HG02852 (cell line): ENCODE results near the gene CACNA1F.
"Not testable (repeated sequence)": the region's sequence is repeated elsewhere in the genome, so short reads cannot be mapped to it uniquely, and the experiment has no call there.

Source experiments
- ATAC-seq: cut with Tn5 transposase; IDR thresholded peaks from one replicate; pipeline ENCODE4 v1.9.1; 2021; ENCODE audit warnings: mild to moderate bottlenecking, moderate library complexity; ENCODE audit not compliant: unreplicated experiment

Gene CACNA1F

DNA sequence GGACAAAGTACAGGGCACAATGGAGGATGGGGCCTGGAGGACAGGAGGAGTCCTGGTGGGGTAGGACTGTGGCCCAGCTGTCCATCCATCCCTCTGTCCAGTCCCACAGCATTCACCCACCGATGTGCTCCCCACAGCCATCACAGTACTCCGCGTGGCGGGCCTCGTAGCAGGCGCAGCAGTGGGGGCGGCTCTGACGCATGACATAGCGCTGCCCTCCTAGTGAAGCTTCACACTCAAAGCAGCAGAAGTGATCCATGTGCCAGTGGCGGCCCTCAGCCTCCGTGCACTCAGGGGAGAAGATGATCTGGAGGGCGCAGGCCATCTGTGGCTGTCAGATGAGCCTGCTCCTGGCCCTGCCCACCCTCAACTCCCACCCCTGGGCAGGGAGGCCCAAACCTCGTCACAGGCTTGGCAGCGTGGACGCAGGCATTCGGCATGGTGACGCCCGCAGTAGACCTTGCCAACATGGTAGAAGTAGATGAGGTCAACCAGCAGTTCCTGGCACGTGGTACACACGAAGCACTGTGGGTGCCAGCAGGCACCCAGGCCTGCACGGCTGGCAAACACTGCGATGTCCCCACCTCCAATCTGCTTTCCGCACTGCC, 55.2 kb downstream of the CACNA1F start:
- no peak for ATAC-seq

DNA sequence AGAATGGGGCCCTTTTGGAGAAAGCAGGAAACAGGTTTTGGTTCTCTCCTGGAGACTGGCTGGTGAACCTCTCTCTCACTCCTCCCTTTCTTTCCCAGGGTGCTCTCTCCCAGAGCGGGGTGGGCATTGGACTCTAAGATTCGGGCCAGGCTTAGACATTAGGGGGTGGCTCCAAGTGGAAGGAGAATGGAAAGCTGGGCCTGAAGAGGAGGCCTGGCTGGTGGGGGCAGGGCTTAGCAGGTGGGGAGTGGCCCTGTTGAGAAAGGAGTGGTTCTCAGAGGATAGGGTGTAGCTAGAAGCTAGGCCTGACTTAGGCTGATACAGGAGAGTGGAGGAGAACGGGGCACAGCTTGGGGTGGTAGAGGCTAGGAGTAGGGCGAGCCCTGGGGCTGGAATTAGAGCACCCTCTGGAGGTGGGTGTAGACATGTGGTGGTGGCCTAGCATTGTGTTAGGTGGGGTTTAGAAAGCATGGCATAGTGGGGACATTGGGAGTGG, 55.8 kb downstream of the CACNA1F start:
- no peak for ATAC-seq

DNA sequence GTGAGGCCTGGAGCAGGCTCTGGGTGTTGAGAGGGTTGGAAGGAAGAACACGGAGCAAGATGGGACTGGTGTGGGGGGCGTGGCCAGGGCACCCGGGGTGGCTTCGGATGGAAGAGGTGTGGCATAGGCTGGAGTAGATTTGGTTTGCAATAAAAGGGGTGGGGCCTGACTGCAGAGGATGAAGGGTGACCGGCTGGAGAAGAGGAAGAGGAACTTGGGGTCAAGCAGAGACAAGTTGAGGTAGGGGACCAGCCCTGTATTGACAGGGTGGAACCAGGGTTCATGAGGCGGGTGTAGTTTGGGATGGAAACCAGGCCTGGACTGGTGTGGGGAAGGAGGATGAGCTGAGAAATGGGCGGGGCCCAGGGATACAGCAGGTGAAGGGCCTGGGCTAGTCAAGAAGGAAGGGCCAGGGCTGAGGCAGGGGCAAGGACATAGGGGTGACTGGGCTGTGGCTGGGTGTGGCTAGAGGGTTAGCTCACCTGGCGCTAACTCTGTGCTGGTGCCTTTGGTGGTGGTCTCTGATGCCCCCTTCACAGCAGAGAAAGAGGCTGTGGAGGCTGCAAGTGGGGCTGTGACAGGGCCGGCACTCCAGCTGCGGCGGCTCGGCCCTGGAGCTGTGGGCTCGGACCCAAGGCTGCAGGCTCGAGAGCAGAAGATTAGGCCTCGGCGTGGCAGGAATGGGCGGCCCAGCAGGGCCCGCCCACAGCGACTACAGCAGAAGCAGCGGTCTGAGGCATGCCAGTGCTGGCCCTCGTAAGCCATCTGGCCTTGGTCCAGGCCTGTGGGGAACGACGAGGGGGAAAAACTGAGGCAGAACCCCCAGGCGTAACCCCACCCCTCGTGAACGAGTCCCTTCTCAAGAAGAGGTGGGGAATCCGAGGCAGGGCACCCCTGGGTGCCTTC, 56.5 kb downstream of the CACNA1F start:
- no peak for ATAC-seq

GRCh38 chrX:49175435-49176274, 57.5 kb downstream of the CACNA1F start:
- ATAC-seq = no peak

DNA sequence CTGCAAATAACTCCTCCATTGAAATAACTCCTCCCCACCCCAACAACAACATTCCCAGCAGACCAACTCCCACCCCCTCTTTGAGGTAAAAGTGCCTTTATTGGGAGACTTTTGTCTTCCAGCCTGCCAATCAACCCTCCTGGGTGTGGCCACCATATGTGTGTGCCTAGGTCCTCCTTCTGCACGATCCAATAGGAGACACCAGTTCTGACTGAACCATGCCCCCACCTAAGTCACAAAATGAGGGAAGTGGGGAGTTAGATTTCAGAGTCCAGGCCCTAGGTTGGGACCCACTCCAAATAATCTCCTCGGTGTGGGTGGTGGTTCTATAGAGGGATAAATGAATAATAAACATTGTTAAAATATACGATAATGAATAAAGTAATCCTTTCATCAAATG, 58.4 kb downstream of the CACNA1F start:
- ATAC-seq = no peak

- ATAC-seq = not testable (repeated sequence)
Observed at GRCh38 chrX:49173544-49173943, 59.6 kb downstream of the CACNA1F start.

DNA sequence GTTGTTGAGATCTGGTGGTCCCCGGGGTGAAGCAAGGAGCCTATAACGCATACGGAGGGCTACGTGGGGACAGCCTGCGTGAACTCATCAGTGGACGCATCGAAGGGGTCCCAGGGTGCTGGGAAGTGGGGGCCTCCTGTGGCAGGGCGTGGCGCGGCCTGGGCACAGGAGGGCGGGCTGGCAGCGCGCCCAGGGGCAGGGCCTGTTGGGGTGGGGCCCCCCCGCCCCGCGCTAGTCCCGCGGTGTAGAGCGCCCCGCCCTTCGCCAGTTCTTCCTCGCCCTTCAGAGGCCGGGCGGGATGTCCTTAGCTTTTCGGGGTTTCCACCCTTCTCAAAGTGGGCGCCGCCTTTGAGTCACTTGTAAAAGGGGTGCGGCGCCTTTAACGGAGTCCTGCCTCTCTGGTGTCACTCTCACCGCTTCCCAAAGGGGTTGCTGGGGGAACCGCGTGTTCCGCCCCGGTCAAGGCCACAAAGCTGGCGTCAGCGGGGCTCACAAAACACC, 60.8 kb downstream of the CACNA1F start:
- peak; percentile 69 for ATAC-seq

- peak; percentile 30 for ATAC-seq
Observed at GRCh38 chrX:49171752-49172279, 61.3 kb downstream of the CACNA1F start, which contains the start of gene PLP2. Gene PLP2, plus strand, starts transcription at chrX:49171898. Its CDS starts 103 bp downstream, at chrX:49172001.

- ATAC-seq = no peak
Observed at GRCh38 chrX:49167740-49168108, 65.4 kb downstream of the CACNA1F start.

DNA sequence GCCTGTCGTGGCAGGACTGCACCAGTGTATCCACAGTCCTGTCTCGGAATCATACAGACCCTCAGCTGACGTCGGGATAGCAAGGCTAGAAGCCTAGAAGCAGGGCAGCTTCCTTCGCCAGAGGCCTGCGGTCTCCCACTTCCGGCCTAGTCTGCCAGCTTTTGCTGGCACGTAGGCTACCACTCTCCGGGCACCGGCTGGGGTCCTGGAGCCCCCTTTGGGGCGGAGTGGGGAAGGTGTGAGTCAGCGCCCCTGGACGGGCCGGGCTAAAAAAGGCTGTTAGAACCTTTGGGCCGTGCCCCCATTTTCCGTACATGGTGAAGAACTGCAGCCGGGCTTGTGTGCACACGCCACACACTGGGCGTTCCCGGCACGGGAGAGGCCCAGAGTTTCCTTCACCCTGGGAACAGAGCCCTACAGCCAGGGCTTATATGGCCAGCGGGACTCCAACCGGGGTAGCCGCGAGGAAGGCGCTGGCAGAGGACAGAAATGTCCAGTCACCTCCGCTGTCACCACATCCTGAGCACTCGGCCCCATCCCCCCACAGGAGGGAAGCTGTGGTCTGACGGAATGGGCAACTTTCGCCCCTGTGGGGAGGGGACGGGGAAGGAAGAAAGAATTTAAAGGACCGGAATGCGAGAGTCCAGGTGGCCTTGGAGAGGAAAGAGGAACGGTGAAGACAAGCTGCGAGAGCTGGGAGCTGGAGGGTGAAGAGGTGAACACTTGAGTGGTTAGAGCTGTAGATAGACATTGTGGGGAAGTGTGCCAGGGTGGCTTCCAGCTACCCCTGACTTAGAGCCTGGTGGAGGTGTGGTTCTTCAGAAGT, 66.0 kb downstream of the CACNA1F start:
- no peak for ATAC-seq

DNA sequence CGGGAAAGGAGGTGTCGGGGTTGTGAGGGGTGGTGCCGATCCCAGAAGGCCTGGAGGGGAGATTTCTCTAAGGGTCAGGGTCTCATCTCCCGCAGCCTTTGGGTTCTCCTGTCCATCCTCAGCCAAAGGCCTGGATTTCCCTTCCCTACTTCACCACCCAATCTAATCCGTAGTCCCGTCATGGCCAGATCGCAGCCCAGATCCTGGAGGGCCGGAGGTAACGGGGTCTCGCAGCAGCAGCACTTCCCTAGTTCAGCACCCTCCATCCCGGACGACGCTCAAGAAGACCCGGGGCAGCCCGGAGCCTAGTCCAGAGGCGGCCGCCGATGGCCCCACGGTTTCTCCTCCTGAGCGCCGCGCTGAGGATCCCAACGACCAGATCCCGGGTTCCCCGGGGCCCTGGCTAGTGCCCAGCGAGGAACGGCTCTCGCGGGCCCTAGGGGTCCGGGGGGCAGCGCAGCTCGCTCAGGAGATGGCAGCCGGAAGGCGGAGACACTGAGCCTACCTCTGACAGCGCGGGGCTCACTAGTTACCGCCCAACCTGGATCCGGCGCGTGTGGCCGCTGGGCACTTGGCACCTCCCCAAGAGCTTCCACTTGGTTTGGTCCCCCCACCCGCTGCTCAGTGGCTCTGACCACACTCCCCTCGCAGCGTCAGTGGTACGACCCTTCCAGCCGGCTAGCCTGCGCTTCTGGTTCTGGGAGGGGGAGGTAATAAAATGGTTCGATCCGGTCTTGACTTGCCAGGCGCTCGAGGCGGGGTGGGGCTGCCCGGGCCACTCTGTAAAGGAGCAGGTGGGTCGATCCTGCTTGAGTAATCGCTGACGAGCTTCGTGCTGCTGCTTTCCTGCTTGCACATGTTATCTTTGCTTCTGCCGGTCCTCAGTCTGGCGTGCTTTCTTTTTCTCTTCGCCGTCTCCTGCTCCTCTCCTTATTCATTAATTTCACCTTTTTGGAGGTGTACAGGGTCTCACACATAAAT, 66.9 kb downstream of the CACNA1F start:
- ATAC-seq = peak; percentile 35

DNA sequence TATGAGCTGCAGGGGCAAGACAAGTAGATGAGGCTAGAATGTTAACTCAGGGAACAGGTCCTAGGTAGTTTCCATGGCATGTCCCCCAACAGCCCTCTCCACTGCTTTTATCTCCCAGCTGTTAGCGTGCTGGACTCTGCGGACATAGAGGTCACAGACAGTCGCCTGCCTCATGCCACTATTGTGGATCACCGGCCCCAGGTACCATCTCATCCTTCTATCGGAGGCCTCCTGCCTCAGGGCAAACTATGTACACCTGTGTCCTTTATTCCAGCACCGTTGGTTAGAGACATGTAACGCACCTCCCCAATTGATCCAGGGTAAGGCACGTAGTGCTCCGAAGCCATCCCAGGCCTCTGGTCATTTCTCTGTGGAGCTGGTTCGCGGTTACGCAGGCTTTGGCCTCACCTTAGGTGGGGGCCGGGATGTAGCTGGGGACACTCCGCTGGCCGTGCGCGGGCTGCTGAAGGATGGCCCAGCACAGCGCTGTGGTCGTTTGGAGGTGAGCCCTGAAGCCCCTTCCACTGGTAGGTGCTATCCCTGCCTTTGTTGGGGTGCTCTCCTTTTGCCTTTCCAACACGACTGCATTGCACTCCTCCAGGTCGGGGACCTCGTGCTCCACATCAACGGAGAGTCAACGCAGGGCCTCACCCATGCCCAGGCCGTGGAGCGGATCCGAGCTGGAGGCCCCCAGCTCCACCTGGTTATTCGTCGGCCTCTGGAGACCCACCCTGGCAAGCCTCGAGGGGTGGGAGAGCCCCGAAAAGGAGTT, 68.4 kb downstream of the CACNA1F start:
- no peak for ATAC-seq

DNA sequence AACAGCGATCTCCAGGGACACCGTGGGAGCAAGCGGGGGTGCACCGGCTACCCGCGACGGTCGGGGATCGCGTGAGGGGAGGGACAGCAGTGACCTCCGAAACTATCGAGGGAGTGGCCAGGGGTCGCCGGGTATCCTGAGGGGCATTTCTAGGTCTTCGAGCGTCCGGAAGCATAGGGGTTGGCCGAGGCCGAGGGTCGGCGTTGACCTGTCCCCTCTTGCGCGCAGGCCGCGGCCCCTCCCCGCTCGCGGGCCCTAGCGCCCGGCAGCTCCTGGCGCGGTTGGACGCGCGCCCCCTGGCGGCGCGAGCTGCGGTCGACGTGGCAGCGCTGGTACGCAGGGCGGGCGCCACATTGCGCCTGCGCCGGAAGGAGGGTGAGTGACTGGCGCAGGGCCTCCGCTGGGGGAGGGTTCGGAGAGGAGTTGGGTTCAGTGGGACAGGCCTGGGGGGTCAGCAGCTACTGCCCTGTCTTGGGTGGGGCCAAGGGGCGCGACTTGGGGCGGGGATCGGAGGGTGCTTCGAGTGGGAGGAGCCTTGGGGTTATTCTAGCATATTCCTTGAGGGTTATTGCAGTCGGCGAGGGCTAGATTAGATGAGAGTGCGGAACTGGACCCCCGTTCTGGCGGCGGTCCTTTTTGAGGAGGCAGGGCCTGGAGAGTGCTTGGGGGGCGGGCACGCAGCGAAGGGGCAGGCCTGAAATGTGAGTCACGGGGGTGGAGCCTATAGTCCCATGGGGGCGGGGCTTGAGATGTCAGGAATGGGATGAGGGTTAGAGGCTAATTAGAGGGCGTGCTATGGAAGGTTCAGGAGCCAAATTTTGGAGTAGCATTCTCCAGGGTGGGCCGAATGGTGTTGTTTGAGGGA, 69.4 kb downstream of the CACNA1F start:
- ATAC-seq = peak; percentile 57

- no peak for ATAC-seq
Observed at GRCh38 chrX:49162620-49163019, 70.5 kb downstream of the CACNA1F start, which contains the start of gene MAGIX. Gene MAGIX, plus strand, starts transcription at chrX:49162758. Its CDS starts 132 bp downstream, at chrX:49162890.

DNA sequence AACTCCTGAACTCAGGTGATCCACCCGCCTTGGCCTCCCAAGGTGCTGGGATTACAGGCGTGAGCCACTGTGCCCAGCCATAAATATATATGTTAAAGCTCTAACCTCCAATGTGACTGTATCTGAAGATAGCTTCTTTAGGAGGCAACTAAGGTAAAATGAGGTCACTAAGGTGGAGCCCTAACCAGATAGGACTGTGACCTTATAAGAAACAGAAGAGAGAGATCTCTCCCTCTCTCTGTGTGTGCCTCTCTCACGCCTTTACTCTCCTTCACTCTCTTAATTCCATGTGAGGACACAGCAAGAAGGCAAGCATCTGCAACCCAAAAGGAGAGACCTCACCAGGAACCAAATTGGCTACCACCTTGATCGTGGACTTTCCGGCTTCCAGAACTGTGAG, 71.5 kb downstream of the CACNA1F start:
- ATAC-seq = no peak

- no peak for ATAC-seq
Observed at GRCh38 chrX:49160908-49161307, 72.2 kb downstream of the CACNA1F start.

DNA sequence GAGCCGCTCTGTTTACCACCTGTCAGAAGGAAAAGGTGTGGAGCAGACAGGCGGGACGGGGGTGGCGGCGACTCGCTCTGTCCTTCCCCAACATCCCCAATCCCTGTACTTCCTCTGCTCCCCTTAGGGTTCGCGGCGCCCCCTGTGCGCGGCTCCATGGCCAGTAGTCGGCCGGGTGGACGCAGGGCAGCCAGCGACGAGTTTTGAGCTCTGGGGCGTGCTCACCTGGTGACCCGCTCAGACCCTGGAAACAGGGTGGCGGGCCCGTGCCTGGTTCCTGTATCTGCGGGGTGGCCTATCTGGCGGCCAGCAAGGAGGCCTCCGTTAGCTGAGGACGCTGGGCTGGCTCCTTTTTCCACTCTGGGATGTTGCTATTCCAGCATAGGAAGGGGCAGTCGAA, 75.9 kb downstream of the CACNA1F start:
- no peak for ATAC-seq
